ENCODE data around the gene BLZF1. TPM values are rescaled to one million over a fixed set of nuclear protein-coding genes. Genes with fewer than 3 reads are reported as not detected.

BLZF1 gene
- total and polyA plus RNA-seq, 10 of the 15 experiments (the other 5 are each of a cell fraction or from before 2014, with no cell fraction given) = 5.1 to 11.9 (median 9.0) TPM

DNA sequence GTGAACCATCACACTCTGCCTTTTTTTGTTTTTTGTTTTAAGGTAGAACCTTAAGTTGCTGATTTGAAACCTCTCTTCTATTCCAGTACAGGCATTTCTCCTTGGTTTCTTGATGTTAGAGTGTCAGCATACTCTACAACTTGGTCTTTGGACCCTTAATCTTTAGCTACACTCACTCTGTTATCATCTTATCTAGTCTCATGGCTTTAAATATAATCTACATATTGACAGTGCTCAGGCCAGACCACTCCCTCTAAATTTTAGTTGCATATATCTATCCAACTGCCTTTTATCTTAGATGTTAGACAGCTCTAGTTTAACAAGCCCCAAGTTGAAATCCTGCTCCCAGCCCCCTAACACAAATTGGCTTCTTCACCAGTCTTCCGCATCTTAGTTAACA is 22.5 kb upstream of the BLZF1 start:
- ChIA-PET SMC1A (ENCODE audit: uncharacterized antibody, unreplicated experiment) (interaction anchor here (4.6 kb wide), 1 partner anchor 708 kb away, joined by 72 read pairs; no protein-coding TSS in a partner anchor), RAD21 (ENCODE audit: unreplicated experiment) (interaction anchor here (1.7 kb wide), 1 partner anchor 742 kb away, joined by 10 read pairs; no protein-coding TSS in a partner anchor), CTCF (interaction anchor here (0.9 to 9.3 kb wide), 3 partner anchors 709 to 1001 kb away, joined by 3 to 240 read pairs (median 3); no protein-coding TSS in a partner anchor), POLR2A (no interaction called here)
- no TSS peak for BruUV-seq (replicated peaks)
- DNase-seq (ENCODE audit: low read depth, low spot score) (no peak), ATAC-seq (no peak), FAIRE-seq (no peak)
- no peaks in the 10 kb centered on the region for H3K27me3 ChIP-seq (replicated peaks in 1 of 2; ENCODE audit: control insufficient read depth in 2 of 2, insufficient read depth in 2 of 2, low read length in 1 of 2)
- in situ Hi-C loops (cut with MboI) (loop anchor here (10.0 kb wide), 1 partner anchor 911 kb away; no protein-coding TSS in a partner anchor), intact Hi-C loops (cut with micrococcal nuclease; ENCODE audit: unreplicated experiment) (loop anchor here (5.0 kb wide), 1 partner anchor 908 kb away; no protein-coding TSS in a partner anchor)
- H4K20me1 ChIP-seq (ENCODE audit: control insufficient read depth, insufficient read depth) = no peaks in the 10 kb centered on the region
- H3K9me3 ChIP-seq (replicated peaks; ENCODE audit: control insufficient read depth, insufficient read depth, low read length) = peaks cover 2% of the 10 kb centered on the region; the same call in 1 of the 3 replicates
- WGBS (ENCODE audit: insufficient coverage, insufficient replicate concordance, low lambda C conversion rate, missing lambda C conversion rate) = 95% methylated on average over 1 of the region's 1 CpG
- H3K27ac ChIP-seq (ENCODE audit: control insufficient read depth, insufficient read depth) = no peak overlapping the region
- H3K36me3 ChIP-seq (ENCODE audit: control insufficient read depth in 2 of 2, insufficient read depth in 2 of 2, low read length in 1 of 2) = no peaks in the 10 kb centered on the region
- H3K4me2 ChIP-seq (ENCODE audit: control insufficient read depth, insufficient read depth) = no peak overlapping the region
- no peak overlapping the region for H3K9ac ChIP-seq (ENCODE audit: control insufficient read depth, insufficient read depth, low read length)
- no peaks in the 10 kb centered on the region for H3K79me2 ChIP-seq (ENCODE audit: control insufficient read depth, insufficient read depth, low read length)
- H3K4me1 ChIP-seq (ENCODE audit: control insufficient read depth, insufficient read depth, low read length) = no peaks in the 10 kb centered on the region
- H3K4me3 ChIP-seq = no peak overlapping the region
- H2AFZ ChIP-seq (ENCODE audit: control insufficient read depth, low read depth, low read length) = no peak overlapping the region
- TF ChIP-seq E2F8 (IDR thresholded peaks at IDR 0.05; ENCODE audit: low read depth, partially characterized antibody) (no peak), ESRRA (IDR thresholded peaks at IDR 0.05; ENCODE audit: low read length) (no peak), CREB1 (IDR thresholded peaks at IDR 0.05; ENCODE audit: low read depth) (no peak), MYC (IDR thresholded peaks at IDR 0.05; ENCODE audit: insufficient read depth, insufficient read length, insufficient replicate concordance, low read length, severe bottlenecking) (no peak), PAX5 (IDR thresholded peaks at IDR 0.05; ENCODE audit: borderline replicate concordance, low read depth, low read length) (no peak), SIX5 (IDR thresholded peaks at IDR 0.05; ENCODE audit: low read depth, low read length, severe bottlenecking) (no peak), HDAC2 (IDR thresholded peaks at IDR 0.05) (no peak), CEBPZ (IDR thresholded peaks at IDR 0.05; ENCODE audit: low read depth, low read length) (no peak), CBFB (IDR thresholded peaks at IDR 0.05; ENCODE audit: low read depth) (no peak)
- TF ChIP-seq, protein P1, sequence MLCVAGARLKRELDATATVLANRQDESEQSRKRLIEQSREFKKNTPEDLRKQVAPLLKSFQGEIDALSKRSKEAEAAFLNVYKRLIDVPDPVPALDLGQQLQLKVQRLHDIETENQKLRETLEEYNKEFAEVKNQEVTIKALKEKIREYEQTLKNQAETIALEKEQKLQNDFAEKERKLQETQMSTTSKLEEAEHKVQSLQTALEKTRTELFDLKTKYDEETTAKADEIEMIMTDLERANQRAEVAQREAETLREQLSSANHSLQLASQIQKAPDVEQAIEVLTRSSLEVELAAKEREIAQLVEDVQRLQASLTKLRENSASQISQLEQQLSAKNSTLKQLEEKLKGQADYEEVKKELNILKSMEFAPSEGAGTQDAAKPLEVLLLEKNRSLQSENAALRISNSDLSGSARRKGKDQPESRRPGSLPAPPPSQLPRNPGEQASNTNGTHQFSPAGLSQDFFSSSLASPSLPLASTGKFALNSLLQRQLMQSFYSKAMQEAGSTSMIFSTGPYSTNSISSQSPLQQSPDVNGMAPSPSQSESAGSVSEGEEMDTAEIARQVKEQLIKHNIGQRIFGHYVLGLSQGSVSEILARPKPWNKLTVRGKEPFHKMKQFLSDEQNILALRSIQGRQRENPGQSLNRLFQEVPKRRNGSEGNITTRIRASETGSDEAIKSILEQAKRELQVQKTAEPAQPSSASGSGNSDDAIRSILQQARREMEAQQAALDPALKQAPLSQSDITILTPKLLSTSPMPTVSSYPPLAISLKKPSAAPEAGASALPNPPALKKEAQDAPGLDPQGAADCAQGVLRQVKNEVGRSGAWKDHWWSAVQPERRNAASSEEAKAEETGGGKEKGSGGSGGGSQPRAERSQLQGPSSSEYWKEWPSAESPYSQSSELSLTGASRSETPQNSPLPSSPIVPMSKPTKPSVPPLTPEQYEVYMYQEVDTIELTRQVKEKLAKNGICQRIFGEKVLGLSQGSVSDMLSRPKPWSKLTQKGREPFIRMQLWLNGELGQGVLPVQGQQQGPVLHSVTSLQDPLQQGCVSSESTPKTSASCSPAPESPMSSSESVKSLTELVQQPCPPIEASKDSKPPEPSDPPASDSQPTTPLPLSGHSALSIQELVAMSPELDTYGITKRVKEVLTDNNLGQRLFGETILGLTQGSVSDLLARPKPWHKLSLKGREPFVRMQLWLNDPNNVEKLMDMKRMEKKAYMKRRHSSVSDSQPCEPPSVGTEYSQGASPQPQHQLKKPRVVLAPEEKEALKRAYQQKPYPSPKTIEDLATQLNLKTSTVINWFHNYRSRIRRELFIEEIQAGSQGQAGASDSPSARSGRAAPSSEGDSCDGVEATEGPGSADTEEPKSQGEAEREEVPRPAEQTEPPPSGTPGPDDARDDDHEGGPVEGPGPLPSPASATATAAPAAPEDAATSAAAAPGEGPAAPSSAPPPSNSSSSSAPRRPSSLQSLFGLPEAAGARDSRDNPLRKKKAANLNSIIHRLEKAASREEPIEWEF (IDR thresholded peaks at IDR 0.05; ENCODE audit: insufficient replicate concordance, low read depth, low read length) = no peak
- TF ChIP-seq, protein P2, sequence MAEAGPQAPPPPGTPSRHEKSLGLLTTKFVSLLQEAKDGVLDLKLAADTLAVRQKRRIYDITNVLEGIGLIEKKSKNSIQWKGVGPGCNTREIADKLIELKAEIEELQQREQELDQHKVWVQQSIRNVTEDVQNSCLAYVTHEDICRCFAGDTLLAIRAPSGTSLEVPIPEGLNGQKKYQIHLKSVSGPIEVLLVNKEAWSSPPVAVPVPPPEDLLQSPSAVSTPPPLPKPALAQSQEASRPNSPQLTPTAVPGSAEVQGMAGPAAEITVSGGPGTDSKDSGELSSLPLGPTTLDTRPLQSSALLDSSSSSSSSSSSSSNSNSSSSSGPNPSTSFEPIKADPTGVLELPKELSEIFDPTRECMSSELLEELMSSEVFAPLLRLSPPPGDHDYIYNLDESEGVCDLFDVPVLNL (IDR thresholded peaks at IDR 0.05; ENCODE audit: low read depth, low read length) = no peak

Data from GM12878 (cell line).